Lower leg skin (tissue), 4 donors: ENCODE data around the gene TDRKH. TPM values are rescaled to one million over a fixed set of nuclear protein-coding genes. Genes with fewer than 3 reads are reported as not detected.
"Not testable (repeated sequence)": the region's sequence is repeated elsewhere in the genome, so short reads cannot be mapped to it uniquely, and the experiment has no call there.

ENCODE experiments used
- DNase-seq, 2 donors: peaks; one replicate each; pipeline ENCODE4 v3.0.0-alpha.2; 2019; ENCODE audit warnings: low spot score in 2 of 2
- H3K4me3 ChIP-seq: fragments of 200-600 bp; sonication (generic); 2 replicates; pipeline ENCODE4 v1.5.1; 2017; ENCODE audit warnings: mild to moderate bottlenecking, low read depth; ENCODE audit not compliant: poor library complexity, severe bottlenecking
- POLR2A ChIP-seq, 2 donors: fragments of 450-650 bp; IDR thresholded peaks; one replicate each; pipeline ENCODE4 v1.6.1; 2016 to 2017; ENCODE audit warnings: antibody characterized with exemption in 2 of 2, mild to moderate bottlenecking in 1 of 2, moderate library complexity in 1 of 2
- WGBS, 2 donors: methylation state at CpG; one replicate each; pipeline ENCODE4 v1.1.5; 2018; 5-methylcytosine and 5-hydroxymethylcytosine counted together
- intact Hi-C: fragments of 100-400 bp; cut with DNase I; formaldehyde crosslinking; loops from one replicate; pipeline ENCODE4 v1.15.0; 2023; ENCODE audit warnings: low total_unique reads
- total RNA-seq, 4 donors: library from RNA; depleted of rRNA; stranded (reverse); fragments of >200 nt; gene quantifications; one replicate each; pipeline ENCODE4 v1.1.0, GENCODE V29; 2016
- TF ChIP-seq, protein P1 (sequence below), 3 donors: fragments of 450-650 bp; IDR thresholded peaks; one replicate each; pipeline ENCODE4 v1.5.1; 2016; ENCODE audit warnings: antibody characterized with exemption in 3 of 3, mild to moderate bottlenecking in 3 of 3, moderate library complexity in 2 of 3

The TDRKH gene
- total RNA-seq, 4 donors from 2014 or later: 2.1 to 3.0 (median 2.6) TPM

DNA sequence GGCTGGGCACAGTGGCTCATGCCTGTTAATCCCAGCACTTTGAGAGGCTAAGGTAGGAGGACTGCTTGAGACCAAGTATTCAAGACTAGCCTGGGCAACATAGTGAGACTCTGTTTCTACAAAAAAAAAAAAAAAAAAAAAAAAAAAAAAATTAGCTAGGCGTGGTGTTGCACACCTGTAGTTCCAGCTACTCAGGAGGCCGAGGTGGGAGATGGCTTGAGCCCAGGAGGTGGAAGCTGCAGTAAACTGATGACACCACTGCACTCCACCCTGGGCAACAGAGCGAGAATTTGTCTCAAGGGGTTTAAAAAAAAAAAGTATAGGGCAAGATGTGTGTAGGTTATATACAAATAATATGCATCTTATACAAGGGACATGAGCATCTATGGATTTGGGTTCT is 2.6 kb downstream of the TDRKH start:
- WGBS, 2 donors: 87 to 89% methylated on average over 3 of the region's 3 CpGs
- intact Hi-C loops: no loop called here
- no peak for TF ChIP-seq POLR2A (IDR thresholded peaks at IDR 0.05)
- TF ChIP-seq, protein P1, sequence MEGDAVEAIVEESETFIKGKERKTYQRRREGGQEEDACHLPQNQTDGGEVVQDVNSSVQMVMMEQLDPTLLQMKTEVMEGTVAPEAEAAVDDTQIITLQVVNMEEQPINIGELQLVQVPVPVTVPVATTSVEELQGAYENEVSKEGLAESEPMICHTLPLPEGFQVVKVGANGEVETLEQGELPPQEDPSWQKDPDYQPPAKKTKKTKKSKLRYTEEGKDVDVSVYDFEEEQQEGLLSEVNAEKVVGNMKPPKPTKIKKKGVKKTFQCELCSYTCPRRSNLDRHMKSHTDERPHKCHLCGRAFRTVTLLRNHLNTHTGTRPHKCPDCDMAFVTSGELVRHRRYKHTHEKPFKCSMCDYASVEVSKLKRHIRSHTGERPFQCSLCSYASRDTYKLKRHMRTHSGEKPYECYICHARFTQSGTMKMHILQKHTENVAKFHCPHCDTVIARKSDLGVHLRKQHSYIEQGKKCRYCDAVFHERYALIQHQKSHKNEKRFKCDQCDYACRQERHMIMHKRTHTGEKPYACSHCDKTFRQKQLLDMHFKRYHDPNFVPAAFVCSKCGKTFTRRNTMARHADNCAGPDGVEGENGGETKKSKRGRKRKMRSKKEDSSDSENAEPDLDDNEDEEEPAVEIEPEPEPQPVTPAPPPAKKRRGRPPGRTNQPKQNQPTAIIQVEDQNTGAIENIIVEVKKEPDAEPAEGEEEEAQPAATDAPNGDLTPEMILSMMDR (IDR thresholded peaks at IDR 0.05): no peak
- H3K4me3 ChIP-seq: no peak overlapping the region
- no peak for DNase-seq

DNA sequence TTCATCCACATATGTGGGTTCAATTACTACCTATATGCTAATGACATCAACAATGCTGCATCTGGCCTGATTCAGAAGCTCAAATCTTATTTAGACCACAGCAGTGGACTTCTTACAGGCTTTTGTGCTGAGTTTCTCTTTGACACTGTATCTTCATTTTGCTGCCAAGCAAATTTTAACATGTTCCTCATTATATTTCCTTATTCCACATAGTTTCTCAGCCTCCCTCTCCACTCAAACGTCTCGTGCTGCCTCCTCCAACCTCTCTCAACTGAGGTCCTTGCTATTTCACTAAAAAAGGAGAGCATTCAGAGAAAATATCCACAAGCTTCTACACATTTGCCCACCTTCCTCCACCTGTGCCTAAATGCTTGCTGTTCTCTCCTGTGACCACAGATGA is 6.5 kb downstream of the TDRKH start:
- intact Hi-C loops: no loop called here
- H3K4me3 ChIP-seq: no peak overlapping the region
- 64 to 73% methylated on average over 2 of the region's 2 CpGs for WGBS, 2 donors
- TF ChIP-seq, protein P1 (IDR thresholded peaks at IDR 0.05): no peak
- no peak for TF ChIP-seq POLR2A (IDR thresholded peaks at IDR 0.05)
- no peak for DNase-seq

DNA sequence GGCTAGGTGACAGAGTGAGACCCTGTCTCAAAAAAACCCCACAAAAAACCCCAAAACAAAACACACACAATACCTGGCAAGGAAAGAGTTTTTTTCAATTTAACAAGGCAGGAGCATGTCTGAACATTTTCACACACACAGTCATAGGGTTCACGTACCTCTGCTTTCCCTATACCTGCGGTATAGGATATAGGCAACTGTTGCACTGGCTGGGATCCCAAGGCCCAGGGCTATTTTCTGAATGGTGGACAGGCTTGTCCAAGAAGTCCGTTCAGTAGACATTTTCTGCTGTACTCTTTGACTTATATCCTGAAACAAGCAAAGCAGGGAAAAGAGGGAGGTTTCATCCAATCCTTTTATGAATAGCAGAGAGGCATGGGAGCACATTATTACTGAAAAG is 7.6 kb downstream of the TDRKH start:
- intact Hi-C loops: no loop called here
- WGBS, 2 donors: 45 to 54% methylated on average over 3 of the region's 3 CpGs
- no peak overlapping the region for H3K4me3 ChIP-seq
- TF ChIP-seq, protein P1 (IDR thresholded peaks at IDR 0.05): no peak
- TF ChIP-seq POLR2A (IDR thresholded peaks at IDR 0.05): no peak
- no peak for DNase-seq

DNA sequence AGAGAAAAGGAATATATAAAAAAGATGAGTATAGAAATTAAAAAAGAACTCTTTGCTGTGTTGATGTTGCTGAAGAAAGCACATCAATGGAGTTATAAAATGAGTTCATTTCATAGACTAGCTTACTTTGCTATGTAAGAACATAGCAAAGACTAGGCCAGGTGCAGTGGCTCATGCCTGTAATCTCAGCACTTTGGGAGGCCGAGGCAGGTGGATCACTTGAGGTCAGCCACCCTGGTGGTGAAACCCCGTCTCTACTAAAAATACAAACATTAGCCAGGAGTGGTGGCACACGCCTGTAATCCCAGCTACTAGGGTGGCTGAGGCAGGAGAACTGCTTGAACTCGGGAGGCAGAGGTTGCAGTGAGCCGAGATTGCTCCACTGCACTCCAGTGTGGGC is 8.3 kb downstream of the TDRKH start:
- H3K4me3 ChIP-seq, DNase-seq, intact Hi-C loops: not testable (repeated sequence)
- WGBS, 2 donors: 87 to 96% methylated on average over 5 of the region's 5 CpGs

DNA sequence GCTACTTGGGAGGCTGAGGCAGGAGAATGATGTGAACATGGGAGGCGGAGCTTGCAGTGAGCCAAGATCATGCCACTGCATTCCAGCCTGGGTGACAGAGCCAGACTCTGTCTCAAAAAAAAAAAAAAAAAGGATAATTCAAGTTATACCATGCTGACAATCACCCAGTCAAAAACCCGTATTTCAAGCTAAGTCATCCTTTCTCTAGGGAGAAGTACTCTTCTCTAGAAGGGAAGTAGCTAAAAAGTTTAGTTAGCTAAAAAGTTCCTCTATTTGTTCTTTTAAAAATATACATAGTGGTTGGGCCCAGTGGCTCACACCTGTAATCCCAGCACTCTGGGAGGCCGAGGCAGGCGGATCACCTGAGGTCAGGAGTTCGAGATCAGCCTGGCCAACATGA is 9.6 kb downstream of the TDRKH start:
- DNase-seq, H3K4me3 ChIP-seq, intact Hi-C loops: not testable (repeated sequence)
- WGBS, 2 donors: 93 to 94% methylated on average over 5 of the region's 5 CpGs

DNA sequence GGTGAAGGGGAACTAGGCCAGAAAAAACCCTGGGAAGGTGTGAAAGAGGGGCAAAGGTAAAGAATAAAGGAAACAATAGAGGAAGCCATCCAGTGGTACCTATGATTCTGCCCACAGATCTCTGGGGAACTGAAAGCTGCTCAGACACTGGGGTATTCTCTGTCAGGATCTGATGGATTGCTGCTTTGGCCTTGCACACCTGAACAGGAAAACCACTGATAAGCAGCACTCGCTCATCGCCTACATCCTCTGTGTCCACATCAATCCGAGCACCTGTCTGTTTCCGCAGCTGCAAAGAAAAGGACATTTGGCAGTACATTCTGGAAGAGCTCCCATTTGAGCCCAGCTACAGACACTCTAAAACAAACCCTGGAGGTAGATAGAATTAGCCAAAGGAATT is 10.4 kb downstream of the TDRKH start:
- no peak for DNase-seq
- H3K4me3 ChIP-seq: no peak overlapping the region
- WGBS, 2 donors: 88 to 90% methylated on average over 4 of the region's 4 CpGs
- TF ChIP-seq, protein P1 (IDR thresholded peaks at IDR 0.05): no peak
- no peak for TF ChIP-seq POLR2A (IDR thresholded peaks at IDR 0.05)
- intact Hi-C loops: no loop called here

DNA sequence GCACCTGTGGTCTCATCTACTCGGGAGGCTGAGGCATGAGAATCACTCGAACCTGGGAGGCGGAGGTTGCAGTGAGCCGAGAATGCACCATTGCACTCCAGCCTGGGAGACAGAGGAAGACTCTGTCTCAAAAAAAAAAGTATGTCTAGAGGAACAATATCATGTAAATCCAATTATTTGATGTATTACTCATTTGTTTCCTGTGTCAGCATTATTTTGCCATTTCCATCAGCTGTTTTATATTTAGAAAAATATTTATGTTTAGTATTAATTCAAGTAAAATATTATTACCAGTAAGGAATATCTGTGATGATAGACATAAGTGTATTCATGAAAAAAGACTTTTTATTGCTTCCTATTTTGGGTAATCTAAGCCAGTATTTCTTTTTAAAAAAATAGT is 13.0 kb downstream of the TDRKH start:
- WGBS, 2 donors: 88 to 97% methylated on average over 4 of the region's 4 CpGs
- H3K4me3 ChIP-seq: no peak overlapping the region
- TF ChIP-seq, protein P1 (IDR thresholded peaks at IDR 0.05): no peak
- TF ChIP-seq POLR2A (IDR thresholded peaks at IDR 0.05): no peak
- no peak for DNase-seq
- intact Hi-C loops: no loop called here
